Kidney (tissue), 14 donors: ENCODE results near the gene NDC1. TPM values are rescaled to one million over a fixed set of nuclear protein-coding genes. Genes with fewer than 3 reads are reported as not detected.

Experiments used
- DNase-seq, 5 donors: peaks; one replicate each; pipeline ENCODE4 v3.0.0-alpha.2; 2013 to 2020
- FAIRE-seq: peaks from 2 replicates; lab custom pipeline; 2012; peaks lifted over from hg19 to GRCh38; lab: Jason Lieb, UNC
- H3K27ac ChIP-seq, 2 donors: one replicate each; pipeline ENCODE4 v1.7.0; 2013; ENCODE audit warnings: low read depth in 2 of 2, low read length in 2 of 2, inconsistent platforms in 1 of 2
- H3K27me3 ChIP-seq: one replicate; pipeline ENCODE4 v1.7.1; 2013; ENCODE audit warnings: low read length, inconsistent platforms; ENCODE audit not compliant: control insufficient read depth, insufficient read depth
- H3K36me3 ChIP-seq, 3 donors: one replicate each; pipeline versions ENCODE4 v1.7.0 to v1.7.1; 2013; ENCODE audit warnings: low read length in 3 of 3, control low read depth in 1 of 3, inconsistent platforms in 1 of 3; ENCODE audit not compliant: insufficient read depth in 3 of 3, control insufficient read depth in 2 of 3
- H3K4me1 ChIP-seq, 3 donors: one replicate each; pipeline versions ENCODE4 v1.7.0 to v1.7.1; 2013; ENCODE audit warnings: low read length in 3 of 3, inconsistent platforms in 1 of 3, low read depth in 1 of 3; ENCODE audit not compliant: control insufficient read depth in 2 of 3, insufficient read depth in 2 of 3
- H3K4me3 ChIP-seq, 3 donors: one replicate each; pipeline versions ENCODE4 v1.7.0 to v1.8.1; 2013; ENCODE audit warnings: low read length in 3 of 3, control low read depth in 1 of 3, inconsistent platforms in 1 of 3
- H3K9ac ChIP-seq, 3 donors: one replicate each; pipeline versions ENCODE4 v1.7.0 to v1.7.1; 2013; ENCODE audit warnings: low read length in 3 of 3, control low read depth in 1 of 3, inconsistent platforms in 1 of 3
- H3K9me3 ChIP-seq, 3 donors: one replicate each; pipeline versions ENCODE4 v1.7.0 to v1.7.1; 2013; ENCODE audit warnings: low read length in 3 of 3, control low read depth in 1 of 3, inconsistent platforms in 1 of 3; ENCODE audit not compliant: control insufficient read depth in 2 of 3, insufficient read depth in 1 of 3
- CTCF ChIP-seq: IDR thresholded peaks from 3 replicates; pipeline ENCODE4 v1.5.1; 2012; ENCODE audit warnings: mild to moderate bottlenecking, moderate library complexity, borderline replicate concordance; ENCODE audit not compliant: insufficient read depth; ENCODE audit errors: extremely low read depth
- intact Hi-C: fragments of 100-400 bp; cut with DNase I; formaldehyde crosslinking; loops from one replicate; pipeline ENCODE4 v1.11.1; 2022
- polyA plus RNA-seq: library from polyadenylated mRNA; stranded (reverse); fragments of 350-450 nt; fragmentation: Illumina TruSeq; extraction: RNeasy Lipid Tissue Mini Kit (QIAGEN cat#74804); gene quantifications from one replicate; pipeline ENCODE4 v1.2.3, GENCODE V29; 2014; ENCODE audit warnings: low read depth, low replicate concordance; ENCODE audit not compliant: insufficient read depth
- total RNA-seq: library from RNA; stranded (reverse); fragmentation: NEBNext Ultra II Directional; extraction: Animal tissue kit (Norgen Biotek cat#: 25700); gene quantifications from one replicate; pipeline ENCODE4 v1.2.1, GENCODE V29; 2021
- donor health status: control.
- donor health status: control.
- donor health status: control.
- donor health status: control.
- donor health status: control.
- donor health status: DM: yes; HTN: yes; CAD: no.
- donor health status: Normal renal cell carcinoma (clear cell type).

The NDC1 gene
- total and polyA plus RNA-seq, 2 donors from 2014 or later = 5.6 to 8.5 TPM

- intact Hi-C loops = no loop called here
These were observed 45.3 kb downstream of the NDC1 start for GRCh38 chr1:53792806-53793205.

GRCh38 chr1:53787655-53788054, 50.4 kb downstream of the NDC1 start:
- Histone ChIP-seq H3K4me1 (no peaks in the 10 kb centered on the region), H3K27me3 (no peaks in the 10 kb centered on the region), H3K4me3 (no peak overlapping the region), H3K9me3 (no peaks in the 10 kb centered on the region), H3K9ac (no peak overlapping the region), H3K36me3 (peaks cover 0 to 4% (median 2%) of the 10 kb centered on the region in 3 donors), H3K27ac (no peak overlapping the region)
- FAIRE-seq = no peak
- intact Hi-C loops = no loop called here
- DNase-seq = no peak
- TF ChIP-seq CTCF = no peak

More at GRCh38 chr1:53792806-53793205, 45.3 kb downstream of the NDC1 start:
- H3K36me3 ChIP-seq = peaks cover 0 to 5% (median 2%) of the 10 kb centered on the region in 3 donors
- H3K9ac ChIP-seq = no peak overlapping the region
- H3K4me1 ChIP-seq = no peaks in the 10 kb centered on the region
- DNase-seq (peak in 2 of 5 donors; percentile 6 to 7), FAIRE-seq (no peak)
- TF ChIP-seq CTCF = no peak
- no peak overlapping the region for H3K4me3 ChIP-seq
- no peaks in the 10 kb centered on the region for H3K27me3 ChIP-seq
- H3K9me3 ChIP-seq = no peaks in the 10 kb centered on the region
- H3K27ac ChIP-seq = no peak overlapping the region

- FAIRE-seq (no peak), DNase-seq (no peak)
- TF ChIP-seq CTCF = no peak
- Histone ChIP-seq H3K9ac (no peak overlapping the region), H3K9me3 (no peaks in the 10 kb centered on the region), H3K4me1 (no peaks in the 10 kb centered on the region), H3K27ac (no peak overlapping the region), H3K36me3 (peaks cover 0 to 4% (median 0%) of the 10 kb centered on the region in 3 donors), H3K4me3 (no peak overlapping the region), H3K27me3 (no peaks in the 10 kb centered on the region)
- intact Hi-C loops = no loop called here
These were observed 55.0 kb downstream of the NDC1 start for GRCh38 chr1:53783056-53783455.

- H3K9ac ChIP-seq = no peak overlapping the region
- FAIRE-seq (no peak), DNase-seq (no peak)
- no peaks in the 10 kb centered on the region for H3K4me1 ChIP-seq
- H3K27me3 ChIP-seq = no peaks in the 10 kb centered on the region
- no peak overlapping the region for H3K27ac ChIP-seq
- H3K36me3 ChIP-seq = peaks cover 0 to 4% (median 0%) of the 10 kb centered on the region in 3 donors
- intact Hi-C loops = no loop called here
- no peak for TF ChIP-seq CTCF
- no peaks in the 10 kb centered on the region for H3K9me3 ChIP-seq
- H3K4me3 ChIP-seq = no peak overlapping the region
These were observed 56.4 kb downstream of the NDC1 start for GRCh38 chr1:53781654-53782053.
